T-helper 9 cell (primary cell): ENCODE data around the gene PPP1R7.

ENCODE experiments used
- DNase-seq: peaks from one replicate; pipeline ENCODE4 v3.0.0-alpha.2; 2020

The PPP1R7 gene

GRCh38 chr2:241140445-241140840 is 9.8 kb upstream of the PPP1R7 start:
- no peak for DNase-seq

DNA sequence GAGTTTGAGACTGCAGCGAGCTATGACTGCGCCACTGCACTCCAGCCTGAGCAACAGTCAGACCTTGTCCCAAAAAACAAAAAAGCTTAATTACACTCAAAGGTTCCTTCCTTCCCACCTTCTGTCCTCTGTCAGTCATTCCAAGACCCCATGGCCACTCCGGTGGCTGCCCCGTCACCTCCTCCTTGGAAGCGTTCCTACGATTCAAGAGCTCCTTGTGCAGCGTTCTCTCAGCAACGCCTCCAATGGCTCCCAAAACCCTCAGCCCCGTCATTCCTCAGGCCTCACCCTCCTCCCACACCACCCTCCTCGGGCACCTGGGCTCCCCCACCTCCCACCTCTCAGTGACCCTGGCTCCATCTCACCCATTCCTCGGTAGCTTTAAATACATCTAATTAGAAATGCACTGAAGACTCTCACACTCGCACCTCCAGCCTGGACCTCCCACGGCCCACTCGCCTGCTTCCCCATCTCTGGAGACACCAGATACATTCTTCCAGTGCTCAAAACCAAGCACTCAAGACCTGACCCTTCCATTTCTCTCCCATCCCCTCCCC is 9.0 kb upstream of the PPP1R7 start:
- no peak for DNase-seq

GRCh38 chr2:241142063-241142462 is 8.2 kb upstream of the PPP1R7 start:
- DNase-seq = no peak

- no peak for DNase-seq
Measured at GRCh38 chr2:241142593-241142992, 7.7 kb upstream of the PPP1R7 start.

DNA sequence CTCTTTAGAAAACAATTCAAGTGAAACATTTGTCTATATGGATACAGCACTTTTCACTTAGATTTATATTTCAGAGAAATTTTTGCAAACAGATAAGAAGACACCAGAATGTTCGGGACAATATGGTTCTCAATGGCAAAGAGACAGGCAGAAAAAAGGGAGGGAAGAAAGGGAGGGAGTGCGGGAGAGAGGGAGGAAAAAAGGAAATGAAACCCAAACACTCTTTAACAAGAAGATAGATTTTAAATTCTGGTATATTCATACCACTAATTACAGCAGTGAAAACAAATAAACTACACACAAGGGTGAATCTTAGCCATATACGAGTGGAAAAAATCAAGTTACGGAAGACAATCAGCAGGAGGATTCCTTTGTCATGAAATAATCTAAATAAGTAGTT is 4.0 kb upstream of the PPP1R7 start:
- no peak for DNase-seq

DNA sequence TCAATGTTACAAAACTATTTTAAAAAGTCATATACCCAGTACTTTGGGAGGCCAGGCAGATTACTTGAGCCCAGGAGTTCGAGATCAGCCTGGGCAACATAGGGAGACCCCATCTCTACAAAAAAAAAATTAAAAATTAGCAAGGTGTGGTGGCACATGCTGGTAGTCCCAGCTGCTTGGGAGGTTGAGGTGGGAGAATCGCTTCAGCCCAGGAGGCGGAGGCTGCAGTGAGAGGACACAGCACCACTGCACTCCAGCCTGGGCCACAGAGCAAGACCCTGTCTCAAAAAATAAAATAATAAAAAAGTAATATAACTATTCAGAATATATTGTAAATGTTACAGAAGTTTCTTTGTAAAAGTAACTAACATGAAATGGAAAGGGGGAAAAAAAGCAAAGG is 2.9 kb upstream of the PPP1R7 start:
- DNase-seq = no peak

GRCh38 chr2:241148239-241148638 is 2.0 kb upstream of the PPP1R7 start:
- no peak for DNase-seq

DNA sequence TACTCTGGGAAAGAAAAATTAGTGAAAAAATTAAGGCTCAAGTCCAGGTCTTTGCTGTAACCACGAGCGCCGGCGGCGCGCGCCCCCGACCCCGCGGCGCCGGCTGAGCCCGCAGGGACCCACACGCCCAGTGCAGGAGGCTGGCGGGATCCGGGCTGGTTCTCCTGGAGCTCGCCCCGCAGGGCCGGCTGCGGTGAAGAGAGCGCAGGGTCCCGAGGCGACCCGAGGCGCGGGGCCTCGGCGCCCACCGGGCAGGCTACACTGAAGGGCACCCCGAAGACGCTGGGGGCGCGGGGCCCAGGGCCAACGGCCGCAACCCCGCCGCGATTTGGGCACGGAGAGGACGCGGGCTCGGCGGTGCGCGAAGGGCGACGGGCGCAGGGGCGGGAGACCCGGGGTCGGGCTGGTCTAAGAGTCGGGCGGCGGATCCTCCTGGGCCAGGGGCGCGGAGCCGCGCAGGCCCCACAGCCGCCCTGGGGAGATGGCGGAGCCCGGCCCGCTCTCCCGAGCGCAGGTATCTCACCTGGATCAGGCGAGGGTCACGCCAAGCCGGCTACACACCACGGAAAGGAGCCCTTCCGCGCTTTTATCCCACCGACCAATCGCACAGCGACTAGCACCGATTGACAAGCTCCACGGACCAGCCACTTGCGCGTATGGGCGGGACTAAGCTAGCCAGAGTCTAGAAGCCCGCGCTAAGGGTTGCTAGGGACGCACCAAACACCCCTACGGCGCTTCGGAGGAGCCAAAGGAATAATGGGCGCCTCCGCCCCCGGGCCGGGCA is 1.2 kb upstream of the PPP1R7 start, which contains the start of gene PASK:
TSS of gene PASK (minus strand) at position 582 of the 784 bp plus-strand sequence. CDS start 6,440 bp downstream, outside the sequence.
- DNase-seq = peak; percentile 86

DNA sequence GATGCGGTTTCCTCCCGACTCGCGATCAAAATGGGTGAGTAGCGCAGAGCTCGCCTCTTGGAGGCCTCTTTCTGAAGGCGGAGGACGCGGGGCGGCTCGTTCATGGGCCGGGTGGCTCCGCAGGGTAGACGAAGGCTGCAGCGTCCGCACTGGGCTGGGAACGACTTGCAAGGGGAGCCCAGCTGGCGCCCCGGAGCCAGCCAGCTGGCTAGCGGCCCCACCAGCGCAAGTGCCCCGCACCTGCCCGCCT is 667 bp upstream of the PPP1R7 start:
- no peak for DNase-seq

GRCh38 chr2:241150660-241151530 is 628 bp downstream of the PPP1R7 start:
- no peak for DNase-seq

GRCh38 chr2:241151934-241152660 is 1.8 kb downstream of the PPP1R7 start:
- DNase-seq = no peak

- DNase-seq = no peak
Measured at GRCh38 chr2:241153616-241154015, 3.3 kb downstream of the PPP1R7 start.

DNA sequence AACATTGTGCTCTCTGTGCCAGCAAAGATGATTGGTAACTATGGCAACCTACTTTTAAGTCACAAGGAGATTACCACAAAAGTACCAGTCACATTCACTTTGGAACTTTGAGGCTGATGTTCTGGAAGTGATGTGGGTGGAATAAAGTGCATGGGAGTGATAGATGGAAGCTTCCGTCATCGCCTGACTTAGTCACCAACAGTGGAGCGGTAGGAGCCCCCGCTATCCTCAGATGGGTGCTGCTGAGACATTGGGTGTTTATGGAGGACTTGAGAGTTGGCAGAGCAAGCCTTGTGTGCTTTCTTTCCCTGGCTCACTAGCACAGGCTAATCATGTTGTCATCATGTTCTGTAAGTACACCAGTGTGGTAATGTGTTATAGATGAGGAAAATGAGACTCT is 4.6 kb downstream of the PPP1R7 start:
- no peak for DNase-seq

DNA sequence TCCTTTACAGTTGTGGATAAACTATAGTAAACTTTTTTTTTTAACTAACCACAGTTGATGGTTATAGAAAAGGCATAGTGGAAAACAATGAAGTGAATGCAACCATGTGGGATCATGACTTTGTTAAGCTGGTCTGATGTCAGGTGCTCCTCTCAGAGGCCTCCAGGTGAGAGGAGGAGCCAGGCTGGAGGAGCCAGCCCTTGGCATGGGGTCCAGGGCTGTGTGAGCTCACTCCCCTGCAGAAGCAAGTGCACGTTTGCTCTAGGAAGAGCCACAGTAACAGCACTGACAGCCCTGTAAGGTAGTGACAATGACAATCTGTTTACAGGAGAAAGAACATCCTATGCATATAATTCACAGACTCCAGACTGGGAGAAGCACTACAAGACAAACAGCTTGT is 5.7 kb downstream of the PPP1R7 start:
- no peak for DNase-seq

- DNase-seq = no peak
Measured at GRCh38 chr2:241156971-241157441, 6.7 kb downstream of the PPP1R7 start.

- no peak for DNase-seq
Measured at GRCh38 chr2:241157841-241158545, 7.7 kb downstream of the PPP1R7 start.

DNA sequence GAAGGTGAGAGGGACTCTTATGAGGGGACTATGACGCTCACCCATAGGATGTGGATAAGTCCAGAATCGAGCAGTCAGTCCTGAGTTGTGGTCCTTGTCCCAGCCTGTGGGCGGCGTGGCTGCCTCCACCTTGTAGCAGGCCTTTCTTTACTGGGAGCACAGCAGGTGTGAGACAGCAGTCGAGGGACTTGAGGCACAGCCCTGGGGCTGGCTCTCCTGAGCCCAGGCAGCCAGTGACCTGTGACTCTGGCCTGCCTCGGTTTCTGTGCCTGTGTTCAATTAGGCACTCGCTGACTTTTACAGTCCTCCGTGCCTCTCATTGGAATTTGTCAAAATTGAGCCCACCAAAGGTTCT is 8.3 kb downstream of the PPP1R7 start:
- DNase-seq = no peak

- DNase-seq = no peak
Measured at GRCh38 chr2:241159116-241159515, 8.8 kb downstream of the PPP1R7 start.

DNA sequence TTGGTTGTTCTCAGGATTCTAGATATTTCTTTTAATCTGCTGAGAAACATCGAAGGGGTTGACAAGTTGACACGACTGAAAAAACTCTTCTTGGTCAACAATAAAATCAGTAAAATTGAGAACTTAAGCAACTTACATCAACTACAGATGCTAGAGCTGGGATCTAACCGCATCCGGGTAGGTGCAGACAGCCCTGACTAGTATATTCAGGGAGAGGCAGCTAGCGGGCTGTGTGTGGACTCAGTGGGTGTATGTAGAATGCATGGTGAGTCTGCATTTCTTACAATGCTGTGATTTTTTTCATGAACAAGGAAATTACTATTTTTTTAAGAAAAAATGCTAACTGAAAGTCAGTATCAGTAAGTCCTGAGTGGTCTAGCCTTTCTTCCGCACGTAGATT is 10.1 kb downstream of the PPP1R7 start:
- DNase-seq = no peak

DNA sequence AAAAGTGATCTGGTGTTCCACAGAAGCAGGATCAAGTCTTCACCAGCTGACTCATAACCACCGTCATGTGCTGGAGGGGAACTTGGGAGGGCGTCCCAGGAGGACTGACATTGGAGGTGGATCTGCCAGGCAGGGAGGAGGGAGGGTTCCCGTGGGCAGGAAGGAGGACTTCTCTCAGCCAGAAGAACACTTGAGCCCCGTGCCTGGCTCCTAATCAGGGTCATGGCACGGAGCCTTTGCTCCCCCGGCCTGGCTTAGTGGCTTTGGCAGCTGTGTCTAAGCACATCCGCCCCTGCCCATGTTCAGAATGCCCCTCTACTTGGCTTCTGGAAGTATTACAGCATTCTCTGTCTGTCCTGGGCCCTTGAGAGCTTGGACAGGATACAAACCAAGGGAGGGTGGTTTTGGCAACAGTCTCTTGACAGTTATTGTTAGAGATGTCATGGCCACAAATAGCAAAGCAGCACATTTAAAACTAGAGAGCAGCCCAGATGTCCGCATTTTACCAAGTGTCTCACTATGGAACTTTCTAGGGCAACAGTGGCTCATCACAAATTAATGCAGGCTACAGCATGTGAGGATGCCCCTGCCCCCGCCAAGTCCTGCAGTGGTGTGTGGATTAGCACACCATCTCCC is 11.5 kb downstream of the PPP1R7 start:
- DNase-seq = no peak

DNA sequence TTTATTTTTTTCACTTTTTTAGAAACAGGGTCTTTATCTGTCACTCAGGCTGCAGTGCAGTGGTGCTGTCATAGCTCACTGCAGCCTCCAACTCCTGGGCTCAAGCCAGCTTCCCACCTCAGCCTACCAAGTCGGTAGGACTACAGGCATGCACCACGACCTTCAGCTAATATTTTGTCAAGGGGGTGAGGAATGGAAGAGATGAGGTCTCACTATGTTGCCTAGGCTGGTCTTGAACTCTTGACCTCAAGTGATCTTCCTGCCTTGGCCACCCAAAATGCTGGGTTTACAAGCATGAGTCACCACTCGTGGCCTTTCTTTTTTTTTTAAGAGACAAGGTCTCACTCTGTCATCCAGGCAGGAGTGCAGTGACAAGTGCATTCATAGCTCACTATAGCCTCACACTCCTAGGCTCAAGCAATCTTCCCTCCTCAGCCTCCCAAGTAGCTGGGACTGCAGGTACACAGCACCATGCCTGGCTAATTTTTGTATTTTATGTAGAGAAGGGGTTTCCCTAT is 13.4 kb downstream of the PPP1R7 start:
- no peak for DNase-seq

GRCh38 chr2:241168366-241168765 is 18.1 kb downstream of the PPP1R7 start:
- no peak for DNase-seq
